Fibroblast of the aortic adventitia (primary cell): ENCODE measurements around the gene COG8. TPM values are rescaled to one million over a fixed set of nuclear protein-coding genes. Genes with fewer than 3 reads are reported as not detected.
A peak's percentile ranks its signal among the peaks of the same experiment; 100 is the strongest.
"Not testable (repeated sequence)": the region's sequence is repeated elsewhere in the genome, so short reads cannot be mapped to it uniquely, and the experiment has no call there.

Source experiments
- DNase-seq: peaks from one replicate; pipeline ENCODE4 v3.0.0-alpha.2; 2010; ENCODE audit warnings: low read depth
- H3K4me3 ChIP-seq: 2 replicates; pipeline ENCODE4 v1.5.1; 2011; ENCODE audit warnings: low read depth, mild to moderate bottlenecking, control low read depth, low read length, moderate library complexity
- total RNA-seq: library from RNA; depleted of rRNA; stranded (reverse); fragments of >200 nt; gene quantifications from 2 replicates; pipeline ENCODE4 v1.2.3, GENCODE V29; 2012; ENCODE audit warnings: low replicate concordance
- TF ChIP-seq, protein P1 (sequence below): IDR thresholded peaks from 2 replicates; pipeline ENCODE4 v1.5.1; 2011; ENCODE audit warnings: mild to moderate bottlenecking, low read length, control low read depth, inconsistent platforms; ENCODE audit not compliant: insufficient read depth

The COG8 gene
- total RNA-seq, 1 donor = 51.5 TPM

- TF ChIP-seq, protein P1, sequence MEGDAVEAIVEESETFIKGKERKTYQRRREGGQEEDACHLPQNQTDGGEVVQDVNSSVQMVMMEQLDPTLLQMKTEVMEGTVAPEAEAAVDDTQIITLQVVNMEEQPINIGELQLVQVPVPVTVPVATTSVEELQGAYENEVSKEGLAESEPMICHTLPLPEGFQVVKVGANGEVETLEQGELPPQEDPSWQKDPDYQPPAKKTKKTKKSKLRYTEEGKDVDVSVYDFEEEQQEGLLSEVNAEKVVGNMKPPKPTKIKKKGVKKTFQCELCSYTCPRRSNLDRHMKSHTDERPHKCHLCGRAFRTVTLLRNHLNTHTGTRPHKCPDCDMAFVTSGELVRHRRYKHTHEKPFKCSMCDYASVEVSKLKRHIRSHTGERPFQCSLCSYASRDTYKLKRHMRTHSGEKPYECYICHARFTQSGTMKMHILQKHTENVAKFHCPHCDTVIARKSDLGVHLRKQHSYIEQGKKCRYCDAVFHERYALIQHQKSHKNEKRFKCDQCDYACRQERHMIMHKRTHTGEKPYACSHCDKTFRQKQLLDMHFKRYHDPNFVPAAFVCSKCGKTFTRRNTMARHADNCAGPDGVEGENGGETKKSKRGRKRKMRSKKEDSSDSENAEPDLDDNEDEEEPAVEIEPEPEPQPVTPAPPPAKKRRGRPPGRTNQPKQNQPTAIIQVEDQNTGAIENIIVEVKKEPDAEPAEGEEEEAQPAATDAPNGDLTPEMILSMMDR = no peak
- H3K4me3 ChIP-seq = no peak overlapping the region
- no peak for DNase-seq
These were observed 45.3 kb downstream of the COG8 start for GRCh38 chr16:69294051-69294450.

GRCh38 chr16:69293401-69293800 is 46.0 kb downstream of the COG8 start:
- TF ChIP-seq, protein P1 = no peak
- H3K4me3 ChIP-seq = no peak overlapping the region
- no peak for DNase-seq

- DNase-seq, H3K4me3 ChIP-seq: not testable (repeated sequence)
These were observed 47.7 kb downstream of the COG8 start for GRCh38 chr16:69291657-69292056.

GRCh38 chr16:69286941-69287713 is 52.2 kb downstream of the COG8 start:
- peak; percentile 88 for DNase-seq

DNA sequence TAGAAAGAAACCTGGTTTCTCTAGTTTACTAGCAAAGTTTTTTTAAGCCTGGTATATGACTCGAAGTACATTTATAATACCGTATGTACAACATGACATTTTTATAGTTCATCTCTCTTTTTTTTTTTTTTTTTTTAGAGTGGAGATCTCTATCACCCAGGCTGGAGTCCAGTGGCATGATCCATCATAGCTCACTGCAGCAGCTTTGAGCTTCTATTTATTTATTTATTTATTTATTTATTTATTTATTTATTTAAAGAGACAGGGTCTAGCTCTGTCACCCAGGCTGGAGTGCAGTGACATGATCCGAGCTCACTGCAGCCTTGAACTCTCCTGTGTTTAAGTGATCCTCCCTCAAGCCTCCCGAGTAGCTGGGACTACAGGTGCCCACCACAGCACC is 54.1 kb downstream of the COG8 start:
- TF ChIP-seq, protein P1 = no peak
- no peak overlapping the region for H3K4me3 ChIP-seq
- DNase-seq = no peak

More at GRCh38 chr16:69286941-69287713, 52.2 kb downstream of the COG8 start:
- TF ChIP-seq, protein P1 = peak; percentile 50
- no peak overlapping the region for H3K4me3 ChIP-seq

- TF ChIP-seq, protein P1 = no peak
- no peak for DNase-seq
- no peak overlapping the region for H3K4me3 ChIP-seq
These were observed 55.5 kb downstream of the COG8 start for GRCh38 chr16:69283851-69284250.

DNA sequence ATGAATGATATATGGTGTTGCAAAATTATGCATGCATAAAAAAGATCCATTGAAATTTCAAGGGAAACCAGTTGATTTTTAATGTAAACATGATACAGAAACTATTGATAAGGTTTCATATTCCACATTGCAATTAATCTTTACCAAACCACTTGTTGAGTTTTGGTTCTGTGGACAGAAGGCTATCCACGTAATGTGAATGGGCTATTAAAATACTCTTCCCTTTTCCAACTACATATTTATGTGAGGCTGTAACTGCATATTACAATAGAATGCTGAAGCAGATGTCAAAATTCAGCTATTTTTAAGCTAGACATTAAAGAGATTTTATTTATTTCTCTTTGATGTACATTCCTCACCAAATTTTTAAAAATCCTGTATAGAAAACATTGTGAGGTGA is 62.0 kb downstream of the COG8 start:
- H3K4me3 ChIP-seq = no peak overlapping the region
- peak; percentile 22 for DNase-seq
- TF ChIP-seq, protein P1 = no peak

Other genes starting within 250 kb of the COG8 start
- 0.81 TPM in 1 of 2 replicates, not detected in the other for gene HAS3, start 233.9 kb downstream of the COG8 start, total RNA-seq
- 20.0 and 90.6 TPM in 2 replicates for gene CHTF8, start 207.0 kb downstream of the COG8 start, total RNA-seq
- gene UTP4, start 206.9 kb downstream of the COG8 start, total RNA-seq = 19.5 and 29.3 TPM in 2 replicates
- gene SNTB2, start 152.4 kb downstream of the COG8 start, total RNA-seq = 23.8 and 40.6 TPM in 2 replicates
- 24.6 and 31.2 TPM in 2 replicates for gene VPS4A, start 28.2 kb downstream of the COG8 start, total RNA-seq
- gene PDF, start 9.0 kb downstream of the COG8 start, total RNA-seq = 16.9 and 26.7 TPM in 2 replicates
- gene NIP7, start 208 bp upstream of the COG8 start, total RNA-seq = 23.0 and 27.9 TPM in 2 replicates
- gene TMED6, start 12.2 kb upstream of the COG8 start, total RNA-seq = 0.36 TPM in 1 of 2 replicates, not detected in the other
- gene TERF2, start 46.4 kb upstream of the COG8 start, total RNA-seq = 20.6 and 22.2 TPM in 2 replicates
- gene CYB5B, start 85.1 kb upstream of the COG8 start, total RNA-seq = 31.0 and 99.4 TPM in 2 replicates
- 16.1 and 53.9 TPM in 2 replicates for gene NFAT5, start 226.4 kb upstream of the COG8 start, total RNA-seq